Kidney (tissue), 14 donors: ENCODE results near the gene SLC39A9. TPM values are rescaled to one million over a fixed set of nuclear protein-coding genes. Genes with fewer than 3 reads are reported as not detected.

ENCODE experiments used
- DNase-seq, 5 donors: peaks; one replicate each; pipeline ENCODE4 v3.0.0-alpha.2; 2013 to 2020
- FAIRE-seq: peaks from 2 replicates; lab custom pipeline; 2012; peaks lifted over from hg19 to GRCh38; lab: Jason Lieb, UNC
- H3K27ac ChIP-seq, 2 donors: one replicate each; pipeline ENCODE4 v1.7.0; 2013; ENCODE audit warnings: low read depth in 2 of 2, low read length in 2 of 2, inconsistent platforms in 1 of 2
- H3K27me3 ChIP-seq: one replicate; pipeline ENCODE4 v1.7.1; 2013; ENCODE audit warnings: low read length, inconsistent platforms; ENCODE audit not compliant: control insufficient read depth, insufficient read depth
- H3K36me3 ChIP-seq, 3 donors: one replicate each; pipeline versions ENCODE4 v1.7.0 to v1.7.1; 2013; ENCODE audit warnings: low read length in 3 of 3, control low read depth in 1 of 3, inconsistent platforms in 1 of 3; ENCODE audit not compliant: insufficient read depth in 3 of 3, control insufficient read depth in 2 of 3
- H3K4me1 ChIP-seq, 3 donors: one replicate each; pipeline versions ENCODE4 v1.7.0 to v1.7.1; 2013; ENCODE audit warnings: low read length in 3 of 3, inconsistent platforms in 1 of 3, low read depth in 1 of 3; ENCODE audit not compliant: control insufficient read depth in 2 of 3, insufficient read depth in 2 of 3
- H3K4me3 ChIP-seq, 3 donors: one replicate each; pipeline versions ENCODE4 v1.7.0 to v1.8.1; 2013; ENCODE audit warnings: low read length in 3 of 3, control low read depth in 1 of 3, inconsistent platforms in 1 of 3
- H3K9ac ChIP-seq, 3 donors: one replicate each; pipeline versions ENCODE4 v1.7.0 to v1.7.1; 2013; ENCODE audit warnings: low read length in 3 of 3, control low read depth in 1 of 3, inconsistent platforms in 1 of 3
- H3K9me3 ChIP-seq, 3 donors: one replicate each; pipeline versions ENCODE4 v1.7.0 to v1.7.1; 2013; ENCODE audit warnings: low read length in 3 of 3, control low read depth in 1 of 3, inconsistent platforms in 1 of 3; ENCODE audit not compliant: control insufficient read depth in 2 of 3, insufficient read depth in 1 of 3
- intact Hi-C: fragments of 100-400 bp; cut with DNase I; formaldehyde crosslinking; loops from one replicate; pipeline ENCODE4 v1.11.1; 2022
- polyA plus RNA-seq: library from polyadenylated mRNA; stranded (reverse); fragments of 350-450 nt; fragmentation: Illumina TruSeq; extraction: RNeasy Lipid Tissue Mini Kit (QIAGEN cat#74804); gene quantifications from one replicate; pipeline ENCODE4 v1.2.3, GENCODE V29; 2014; ENCODE audit warnings: low read depth, low replicate concordance; ENCODE audit not compliant: insufficient read depth
- total RNA-seq: library from RNA; stranded (reverse); fragmentation: NEBNext Ultra II Directional; extraction: Animal tissue kit (Norgen Biotek cat#: 25700); gene quantifications from one replicate; pipeline ENCODE4 v1.2.1, GENCODE V29; 2021
- TF ChIP-seq, protein P1 (sequence below): IDR thresholded peaks from 3 replicates; pipeline ENCODE4 v1.5.1; 2012; ENCODE audit warnings: mild to moderate bottlenecking, moderate library complexity, borderline replicate concordance; ENCODE audit not compliant: insufficient read depth; ENCODE audit errors: extremely low read depth
- donor health status: control.
- donor health status: control.
- donor health status: control.
- donor health status: control.
- donor health status: control.
- donor health status: DM: yes; HTN: yes; CAD: no.
- donor health status: Normal renal cell carcinoma (clear cell type).

Gene SLC39A9
- total and polyA plus RNA-seq, 2 donors from 2014 or later: 45.9 to 77.7 TPM

DNA sequence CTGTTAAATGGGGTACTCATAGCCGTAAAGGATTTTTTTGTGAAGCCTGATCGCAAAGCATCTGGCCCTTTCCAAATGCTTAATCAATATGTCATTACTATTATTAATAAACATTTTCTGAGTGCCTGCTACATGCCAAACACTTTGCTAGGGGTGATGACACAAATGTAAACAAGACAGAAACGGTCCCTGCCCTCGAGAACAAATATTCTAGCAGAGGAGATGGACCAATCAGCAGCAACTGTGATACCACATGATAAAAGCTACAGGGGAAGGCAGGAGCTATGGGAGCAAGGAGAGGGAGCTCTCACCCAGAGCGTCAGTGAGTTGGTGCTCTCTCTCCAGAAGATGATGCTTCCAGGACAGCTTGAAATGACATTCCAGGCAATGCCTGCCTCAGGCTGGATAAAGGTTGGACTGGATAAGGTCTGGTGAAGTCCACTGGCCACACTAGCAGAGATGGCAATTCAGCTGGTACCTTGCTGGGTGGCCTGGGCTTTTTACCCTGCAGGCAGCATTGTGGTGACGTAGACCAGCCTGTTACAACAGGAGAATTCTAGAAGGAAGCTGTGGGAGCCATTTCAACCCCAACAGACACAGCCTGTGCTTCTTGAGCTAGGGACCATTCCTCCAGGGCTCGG is 41.5 kb upstream of the SLC39A9 start:
- H3K4me3 ChIP-seq: no peak overlapping the region
- H3K27me3 ChIP-seq: no peaks in the 10 kb centered on the region
- FAIRE-seq (no peak), DNase-seq (no peak)
- peaks cover 0 to 4% (median 0%) of the 10 kb centered on the region in 3 donors for H3K4me1 ChIP-seq
- intact Hi-C loops: loop anchor here (10.0 kb wide), 1 partner anchor 102 kb away; no protein-coding TSS in a partner anchor
- no peak overlapping the region for H3K9ac ChIP-seq
- H3K9me3 ChIP-seq: no peaks in the 10 kb centered on the region
- TF ChIP-seq, protein P1, sequence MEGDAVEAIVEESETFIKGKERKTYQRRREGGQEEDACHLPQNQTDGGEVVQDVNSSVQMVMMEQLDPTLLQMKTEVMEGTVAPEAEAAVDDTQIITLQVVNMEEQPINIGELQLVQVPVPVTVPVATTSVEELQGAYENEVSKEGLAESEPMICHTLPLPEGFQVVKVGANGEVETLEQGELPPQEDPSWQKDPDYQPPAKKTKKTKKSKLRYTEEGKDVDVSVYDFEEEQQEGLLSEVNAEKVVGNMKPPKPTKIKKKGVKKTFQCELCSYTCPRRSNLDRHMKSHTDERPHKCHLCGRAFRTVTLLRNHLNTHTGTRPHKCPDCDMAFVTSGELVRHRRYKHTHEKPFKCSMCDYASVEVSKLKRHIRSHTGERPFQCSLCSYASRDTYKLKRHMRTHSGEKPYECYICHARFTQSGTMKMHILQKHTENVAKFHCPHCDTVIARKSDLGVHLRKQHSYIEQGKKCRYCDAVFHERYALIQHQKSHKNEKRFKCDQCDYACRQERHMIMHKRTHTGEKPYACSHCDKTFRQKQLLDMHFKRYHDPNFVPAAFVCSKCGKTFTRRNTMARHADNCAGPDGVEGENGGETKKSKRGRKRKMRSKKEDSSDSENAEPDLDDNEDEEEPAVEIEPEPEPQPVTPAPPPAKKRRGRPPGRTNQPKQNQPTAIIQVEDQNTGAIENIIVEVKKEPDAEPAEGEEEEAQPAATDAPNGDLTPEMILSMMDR: no peak
- no peak overlapping the region for H3K27ac ChIP-seq
- no peaks in the 10 kb centered on the region for H3K36me3 ChIP-seq

DNA sequence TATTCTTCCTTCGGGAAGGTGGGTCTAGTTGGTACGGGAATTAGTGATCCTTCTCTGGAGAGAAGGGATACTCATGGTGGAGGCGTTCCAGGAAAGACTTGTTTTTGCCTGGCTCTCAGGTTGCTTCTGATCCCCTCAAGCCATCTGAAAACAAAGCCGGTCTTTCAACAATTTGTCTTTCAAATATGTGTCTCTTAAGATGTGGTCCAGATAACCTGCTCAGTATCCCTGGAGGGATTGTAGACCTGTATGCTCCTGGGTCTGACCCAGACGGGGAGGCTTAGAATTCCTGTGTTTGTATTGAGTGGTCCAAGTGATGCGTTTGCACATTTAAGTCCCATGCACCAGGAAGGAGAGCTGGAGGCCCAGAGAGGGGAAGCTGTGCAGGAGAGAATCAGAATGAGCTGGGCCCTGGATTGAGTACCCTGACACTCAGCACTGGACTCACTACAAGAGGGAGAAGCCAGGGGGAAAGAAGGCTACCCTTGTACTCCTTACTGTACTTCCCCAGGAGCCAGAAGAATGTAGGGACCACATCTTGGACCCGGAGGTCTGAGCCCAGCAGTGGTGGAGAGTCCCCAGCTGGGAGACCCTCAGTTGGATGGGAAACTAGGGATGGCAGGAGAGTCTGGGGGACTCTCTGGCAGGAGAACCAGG is 40.8 kb upstream of the SLC39A9 start:
- no peak overlapping the region for H3K4me3 ChIP-seq
- H3K27me3 ChIP-seq: no peaks in the 10 kb centered on the region
- no peaks in the 10 kb centered on the region for H3K36me3 ChIP-seq
- no peak overlapping the region for H3K27ac ChIP-seq
- no peak overlapping the region for H3K9ac ChIP-seq
- no peak for DNase-seq
- intact Hi-C loops: loop anchor here (10.0 kb wide), 1 partner anchor 103 kb away; no protein-coding TSS in a partner anchor
- TF ChIP-seq, protein P1: no peak
- FAIRE-seq: no peak
- no peaks in the 10 kb centered on the region for H3K9me3 ChIP-seq
- H3K4me1 ChIP-seq: peaks cover 0 to 4% (median 0%) of the 10 kb centered on the region in 3 donors

DNA sequence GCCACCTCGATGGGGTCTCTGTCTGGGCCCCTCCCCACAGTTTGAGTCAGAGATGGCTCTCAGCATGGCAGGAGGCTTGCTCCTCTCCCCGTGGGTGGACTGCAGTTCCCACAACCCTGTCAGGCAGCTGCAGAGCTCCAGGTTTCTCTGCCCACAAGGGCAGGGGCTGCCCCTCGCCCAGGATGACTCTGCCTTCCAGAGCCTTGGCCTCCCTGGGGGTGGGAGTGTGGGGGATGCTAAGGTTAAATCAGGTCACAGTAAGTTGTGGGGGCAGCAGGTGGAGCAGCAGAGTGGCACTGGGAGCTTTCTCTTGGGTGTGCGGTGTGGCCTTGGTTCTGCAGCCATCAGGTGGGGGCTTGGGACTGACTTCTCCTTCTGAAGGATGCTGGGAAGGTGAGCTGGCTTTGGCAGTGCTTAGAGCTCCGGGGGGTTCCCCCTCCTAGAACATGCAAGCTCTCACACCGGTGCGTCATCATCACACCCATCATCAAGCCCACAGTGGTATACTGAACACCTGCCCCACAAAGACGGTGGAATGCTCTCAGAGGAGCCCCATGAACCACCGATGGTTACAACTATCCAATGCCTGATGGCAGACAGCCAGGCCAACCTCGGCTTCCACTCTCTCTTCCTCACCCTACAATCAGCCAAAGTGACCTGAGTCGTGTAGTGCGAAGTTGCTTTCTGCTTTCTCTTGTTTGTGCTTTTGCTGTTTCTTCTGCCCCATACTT is 40.1 kb upstream of the SLC39A9 start:
- Histone ChIP-seq H3K4me3 (no peak overlapping the region), H3K27ac (no peak overlapping the region), H3K4me1 (peaks cover 0 to 4% (median 0%) of the 10 kb centered on the region in 3 donors), H3K36me3 (no peaks in the 10 kb centered on the region), H3K9ac (no peak overlapping the region), H3K27me3 (no peaks in the 10 kb centered on the region), H3K9me3 (no peaks in the 10 kb centered on the region)
- intact Hi-C loops: loop anchor here (10.0 kb wide), 1 partner anchor 104 kb away; no protein-coding TSS in a partner anchor
- TF ChIP-seq, protein P1: no peak
- FAIRE-seq (no peak), DNase-seq (no peak)
